ENCODE data around the gene TMX2. TPM values are rescaled to one million over a fixed set of nuclear protein-coding genes. Genes with fewer than 3 reads are reported as not detected.

Gene TMX2
- total RNA-seq, 2 experiments from 2014 or later, result 54.9 to 66.9 TPM

GRCh38 chr11:57751176-57751575, 38.8 kb downstream of the TMX2 start:
- Histone ChIP-seq H3K4me1 (ENCODE audit: insufficient read depth, low read length, poor library complexity, severe bottlenecking) (no peaks in the 10 kb centered on the region), H3K27ac (ENCODE audit: low read depth, low read length, poor library complexity, severe bottlenecking) (no peak overlapping the region), H3K4me2 (ENCODE audit: low read length) (no peak overlapping the region), H3K9me3 (ENCODE audit: low read length) (no peaks in the 10 kb centered on the region), H3K79me2 (ENCODE audit: insufficient read depth, low read depth, low read length) (no peaks in the 10 kb centered on the region), H4K20me1 (ENCODE audit: insufficient read depth, low read length) (no peaks in the 10 kb centered on the region), H3K9me2 (ENCODE audit: insufficient read depth, low read length) (no peaks in the 10 kb centered on the region), H3K4me3 (ENCODE audit: low read depth, low read length, poor library complexity, severe bottlenecking) (no peak overlapping the region), H3K36me3 (ENCODE audit: insufficient read depth, low read length) (peaks cover 17% of the 10 kb centered on the region), H2AFZ (ENCODE audit: low read length) (no peak overlapping the region)
- intact Hi-C loops (cut with micrococcal nuclease; ENCODE audit: unreplicated experiment), result no loop called here
- CTCF ChIA-PET (ENCODE audit: unreplicated experiment), result no interaction called here
- no peak for DNase-seq (ENCODE audit: low spot score)
- POLR2A ChIA-PET, result interaction anchor here (0.7 to 1.2 kb wide), 2 partner anchors 49 to 505 kb away, joined by 3 to 4 read pairs; no protein-coding TSS in a partner anchor
- BruUV-seq (replicated peaks), result no TSS peak
- TF ChIP-seq, protein P1, sequence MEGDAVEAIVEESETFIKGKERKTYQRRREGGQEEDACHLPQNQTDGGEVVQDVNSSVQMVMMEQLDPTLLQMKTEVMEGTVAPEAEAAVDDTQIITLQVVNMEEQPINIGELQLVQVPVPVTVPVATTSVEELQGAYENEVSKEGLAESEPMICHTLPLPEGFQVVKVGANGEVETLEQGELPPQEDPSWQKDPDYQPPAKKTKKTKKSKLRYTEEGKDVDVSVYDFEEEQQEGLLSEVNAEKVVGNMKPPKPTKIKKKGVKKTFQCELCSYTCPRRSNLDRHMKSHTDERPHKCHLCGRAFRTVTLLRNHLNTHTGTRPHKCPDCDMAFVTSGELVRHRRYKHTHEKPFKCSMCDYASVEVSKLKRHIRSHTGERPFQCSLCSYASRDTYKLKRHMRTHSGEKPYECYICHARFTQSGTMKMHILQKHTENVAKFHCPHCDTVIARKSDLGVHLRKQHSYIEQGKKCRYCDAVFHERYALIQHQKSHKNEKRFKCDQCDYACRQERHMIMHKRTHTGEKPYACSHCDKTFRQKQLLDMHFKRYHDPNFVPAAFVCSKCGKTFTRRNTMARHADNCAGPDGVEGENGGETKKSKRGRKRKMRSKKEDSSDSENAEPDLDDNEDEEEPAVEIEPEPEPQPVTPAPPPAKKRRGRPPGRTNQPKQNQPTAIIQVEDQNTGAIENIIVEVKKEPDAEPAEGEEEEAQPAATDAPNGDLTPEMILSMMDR (conservative IDR thresholded peaks at IDR 0.05; ENCODE audit: low read length), result no peak
- TF ChIP-seq EZH2phosphoT487 (IDR thresholded peaks at IDR 0.05; ENCODE audit: borderline replicate concordance, low read depth, low read length), result no peak

DNA sequence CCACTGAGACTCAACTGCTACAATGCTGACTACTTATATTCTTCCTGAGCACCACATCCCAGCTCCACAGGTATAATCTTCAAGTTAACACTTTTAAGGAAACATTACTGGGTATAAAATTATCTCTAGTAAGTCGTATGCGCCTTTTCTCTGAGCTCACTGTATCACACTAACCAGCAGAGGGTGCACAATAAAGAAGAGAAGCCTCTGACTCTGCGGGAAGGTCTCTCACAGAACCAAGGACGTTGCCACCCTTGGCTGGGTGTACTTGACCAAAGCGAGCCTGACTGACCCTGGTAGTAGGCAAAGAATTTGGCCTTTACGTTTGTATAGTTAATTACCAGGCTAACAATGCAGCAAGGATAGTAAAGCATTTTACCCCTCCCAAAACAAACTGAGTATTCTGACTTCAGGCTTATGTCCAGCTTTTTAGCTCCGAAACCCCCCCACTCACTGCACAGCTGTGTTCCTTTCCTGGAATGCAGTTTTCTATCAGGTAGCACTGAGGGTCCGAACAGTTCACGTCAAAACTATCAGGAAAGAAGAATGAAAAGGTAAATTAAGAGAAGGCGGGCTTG, 39.4 kb downstream of the TMX2 start, which contains the start of gene BTBD18:
BTBD18 (minus strand) TSS at position 144 of the 578 bp plus-strand sequence. CDS start 631 bp downstream, outside the sequence.
- POLR2A ChIA-PET, result interaction anchor here (0.7 to 1.2 kb wide), 2 partner anchors 49 to 115 kb away, joined by 3 to 4 read pairs; no protein-coding TSS in a partner anchor
- CTCF ChIA-PET (ENCODE audit: unreplicated experiment), result no interaction called here

DNA sequence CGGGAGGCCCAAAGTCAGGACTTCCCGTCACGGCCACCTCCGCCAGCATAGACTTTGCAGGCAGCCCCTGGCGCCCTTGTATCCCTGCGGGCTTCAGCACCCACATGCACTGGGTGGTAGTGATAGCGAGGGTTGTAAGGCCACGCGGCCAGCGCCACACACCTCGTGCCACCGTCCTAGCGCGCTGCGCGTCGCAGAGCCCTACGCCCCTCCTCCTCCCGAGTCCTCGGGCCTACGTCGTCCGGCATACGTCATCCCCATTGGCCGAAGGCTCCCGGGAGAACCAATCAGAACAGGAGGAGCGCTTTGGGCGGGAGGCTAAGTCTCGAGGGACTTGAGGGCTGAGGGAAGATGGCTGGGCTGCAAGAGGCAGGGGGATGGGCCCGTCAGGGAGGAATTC, 40.6 kb downstream of the TMX2 start:
- no TSS peak for BruUV-seq (replicated peaks)
- POLR2A ChIA-PET, result no interaction called here
- Histone ChIP-seq H2AFZ (ENCODE audit: low read length) (no peak overlapping the region), H3K79me2 (ENCODE audit: insufficient read depth, low read depth, low read length) (no peaks in the 10 kb centered on the region), H4K20me1 (ENCODE audit: insufficient read depth, low read length) (no peaks in the 10 kb centered on the region), H3K36me3 (ENCODE audit: insufficient read depth, low read length) (peaks cover 9% of the 10 kb centered on the region), H3K4me3 (ENCODE audit: low read depth, low read length, poor library complexity, severe bottlenecking) (no peak overlapping the region), H3K4me2 (ENCODE audit: low read length) (no peak overlapping the region), H3K27ac (ENCODE audit: low read depth, low read length, poor library complexity, severe bottlenecking) (no peak overlapping the region), H3K9me2 (ENCODE audit: insufficient read depth, low read length) (no peaks in the 10 kb centered on the region), H3K9me3 (ENCODE audit: low read length) (no peaks in the 10 kb centered on the region), H3K4me1 (ENCODE audit: insufficient read depth, low read length, poor library complexity, severe bottlenecking) (no peaks in the 10 kb centered on the region)
- TF ChIP-seq EZH2phosphoT487 (IDR thresholded peaks at IDR 0.05; ENCODE audit: borderline replicate concordance, low read depth, low read length), result no peak
- TF ChIP-seq, protein P1 (conservative IDR thresholded peaks at IDR 0.05; ENCODE audit: low read length), result no peak
- intact Hi-C loops (cut with micrococcal nuclease; ENCODE audit: unreplicated experiment), result no loop called here
- DNase-seq (ENCODE audit: low spot score), result no peak
- CTCF ChIA-PET (ENCODE audit: unreplicated experiment), result no interaction called here

More for the DNA sequence above, 39.4 kb downstream of the TMX2 start, which contains the start of gene BTBD18:
- Histone ChIP-seq H3K4me2 (ENCODE audit: low read length) (no peak within 1 kb of the TSS), H3K4me1 (ENCODE audit: insufficient read depth, low read length, poor library complexity, severe bottlenecking) (no peaks in the 10 kb centered on the region), H3K9me3 (ENCODE audit: low read length) (no peaks in the 10 kb centered on the region), H3K79me2 (ENCODE audit: insufficient read depth, low read depth, low read length) (no peaks in the 10 kb centered on the region), H3K4me3 (ENCODE audit: low read depth, low read length, poor library complexity, severe bottlenecking) (no peak within 1 kb of the TSS), H4K20me1 (ENCODE audit: insufficient read depth, low read length) (no peaks in the 10 kb centered on the region), H3K36me3 (ENCODE audit: insufficient read depth, low read length) (peaks cover 13% of the 10 kb centered on the region), H3K9me2 (ENCODE audit: insufficient read depth, low read length) (no peaks in the 10 kb centered on the region), H2AFZ (ENCODE audit: low read length) (no peak within 1 kb of the TSS), H3K27ac (ENCODE audit: low read depth, low read length, poor library complexity, severe bottlenecking) (no peak within 1 kb of the TSS)
- BruUV-seq (replicated peaks), result no TSS peak
- no peak for TF ChIP-seq EZH2phosphoT487 (IDR thresholded peaks at IDR 0.05; ENCODE audit: borderline replicate concordance, low read depth, low read length)
- TF ChIP-seq, protein P1 (conservative IDR thresholded peaks at IDR 0.05; ENCODE audit: low read length), result peak; percentile 72
- intact Hi-C loops (cut with micrococcal nuclease; ENCODE audit: unreplicated experiment), result no loop called here
- peak; percentile 41 for DNase-seq (ENCODE audit: low spot score)
